Caco-2 (cell line): Measurements from ENCODE around the gene ZNF414. TPM values are rescaled to one million over a fixed set of nuclear protein-coding genes. Genes with fewer than 3 reads are reported as not detected.

Experiments
- BruUV-seq: library from RNA; stranded (reverse); fragments of 400-500 nt; replicated peaks from 2 replicates; lab custom pipeline; 2021; lab: Mats Ljungman, UMichigan
- CTCF ChIA-PET: fragments of 300-600 bp; sonication (Branson Sonifier 250); formaldehyde crosslinking; loops from one replicate; lab custom pipeline; 2022; ENCODE audit warnings: antibody characterized with exemption; lab: Charles Lee
- POLR2A ChIA-PET: fragments of 300-600 bp; sonication (Branson Sonifier 250); formaldehyde crosslinking; loops from one replicate; lab custom pipeline; 2022; ENCODE audit warnings: antibody characterized with exemption; lab: Charles Lee
- DNase-seq, 2 experiments: peaks; one replicate each; pipeline versions ENCODE4 v3.0.0 to v3.0.0-alpha.2; 2020 to 2022
- H3K27me3 ChIP-seq: replicated peaks from 2 replicates; pipeline ENCODE4 v1.6.0; 2011; ENCODE audit warnings: low read length; ENCODE audit not compliant: control insufficient read depth, insufficient read depth
- H3K36me3 ChIP-seq: 2 replicates; pipeline ENCODE4 v1.5.1; 2011; ENCODE audit warnings: low read length; ENCODE audit not compliant: control insufficient read depth, insufficient read depth
- H3K4me1 ChIP-seq: fragments of 250-450 bp; sonication (Bioruptor Pico); 2 replicates; pipeline ENCODE4 v1.5.1; 2020; ENCODE audit warnings: mild to moderate bottlenecking
- H3K4me3 ChIP-seq: 2 replicates; pipeline ENCODE4 v1.5.1; 2011; ENCODE audit warnings: low read depth, mild to moderate bottlenecking, control low read depth, low read length
- H3K9me3 ChIP-seq: fragments of 250-450 bp; sonication (Bioruptor Pico); 2 replicates; pipeline ENCODE4 v1.5.1; 2020; ENCODE audit warnings: mild to moderate bottlenecking, moderate library complexity
- H3K27ac Mint-ChIP-seq: one replicate; pipeline ENCODE4 v1.8.0; 2022; ENCODE audit warnings: mixed read lengths; ENCODE audit not compliant: unreplicated experiment
- H3K27me3 Mint-ChIP-seq: one replicate; pipeline ENCODE4 v1.8.0; 2022; ENCODE audit warnings: mixed read lengths; ENCODE audit not compliant: insufficient read depth, unreplicated experiment
- H3K36me3 Mint-ChIP-seq: one replicate; pipeline ENCODE4 v1.8.0; 2022; ENCODE audit warnings: mild to moderate bottlenecking, mixed read lengths; ENCODE audit not compliant: insufficient read depth, unreplicated experiment
- H3K4me1 Mint-ChIP-seq: one replicate; pipeline ENCODE4 v1.8.0; 2022; ENCODE audit warnings: low read depth, mixed read lengths; ENCODE audit not compliant: unreplicated experiment
- H3K4me3 Mint-ChIP-seq: one replicate; pipeline ENCODE4 v1.8.0; 2022; ENCODE audit warnings: mild to moderate bottlenecking, moderate library complexity, mixed read lengths; ENCODE audit not compliant: unreplicated experiment
- H3K9me3 Mint-ChIP-seq: one replicate; pipeline ENCODE4 v1.8.0; 2022; ENCODE audit warnings: mixed read lengths; ENCODE audit not compliant: unreplicated experiment
- intact Hi-C: fragments of 100-400 bp; cut with micrococcal nuclease; formaldehyde crosslinking; loops from one replicate; pipeline ENCODE4 v1.10.0; 2022; ENCODE audit not compliant: unreplicated experiment
- total RNA-seq: library from RNA; stranded (reverse); gene quantifications from 2 replicates; pipeline ENCODE4 v1.2.3, GENCODE V29; 2022
- TF ChIP-seq, protein P1 (sequence below), 2 experiments: fragments of 200-600 bp in 1 of 2; IDR thresholded peaks; 1 replicate in 1 of 2; 2 replicates in 1 of 2; pipeline versions ENCODE4 v1.5.1 to v1.8.0; 2011 to 2022; ENCODE audit warnings: antibody characterized with exemption in 1 of 2, control low read depth in 1 of 2, inconsistent platforms in 1 of 2, low read depth in 1 of 2, low read length in 1 of 2, mild to moderate bottlenecking in 1 of 2, moderate library complexity in 1 of 2; ENCODE audit not compliant: insufficient read depth in 1 of 2, severe bottlenecking in 1 of 2, unreplicated experiment in 1 of 2

Gene ZNF414
- total RNA-seq, 1 experiment from 2014 or later = 25.0 TPM

DNA sequence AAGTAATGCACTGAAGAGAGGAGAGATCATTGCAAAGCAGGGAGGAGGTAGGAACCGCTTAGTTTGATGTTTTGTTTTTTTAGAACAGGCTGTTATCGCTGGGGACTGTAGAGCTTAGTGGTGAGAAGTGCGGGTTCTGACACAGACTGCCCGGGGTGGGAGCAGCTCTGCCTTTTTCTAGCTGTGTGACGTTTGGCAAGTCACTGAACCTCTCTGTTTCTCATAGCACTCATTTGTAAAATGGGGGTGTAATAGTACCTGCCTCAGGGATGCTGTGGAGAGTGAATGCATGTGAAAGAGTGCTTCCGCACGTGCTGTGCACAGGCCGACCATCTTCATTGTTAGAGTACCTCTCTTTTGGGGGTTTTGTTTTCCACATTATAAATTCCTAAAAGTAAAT lies 30.8 kb downstream of the ZNF414 start:
- H3K27me3 Mint-ChIP-seq = no peaks in the 10 kb centered on the region
- BruUV-seq = no TSS peak
- H3K36me3 Mint-ChIP-seq = peaks cover 90% of the 10 kb centered on the region

DNA sequence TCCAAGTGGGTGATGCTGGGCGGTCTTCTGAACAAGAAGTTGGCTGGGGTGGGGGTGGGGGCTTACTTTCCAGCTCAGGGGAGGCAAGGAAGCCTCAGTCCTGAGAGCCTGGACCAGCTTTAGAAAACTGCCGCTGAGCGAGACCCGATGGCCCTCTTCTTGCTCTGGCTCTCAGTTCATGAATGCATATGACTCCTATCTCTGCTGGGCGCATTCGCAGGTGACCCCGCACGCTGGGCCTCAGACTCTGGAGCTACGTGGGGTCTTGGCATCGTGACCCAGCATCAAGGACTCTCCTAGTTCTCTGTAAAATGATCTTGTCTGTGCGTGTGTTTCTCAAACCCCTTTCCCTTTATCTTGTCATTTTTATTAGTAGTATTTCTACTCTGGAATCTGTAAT lies 31.3 kb downstream of the ZNF414 start:
- no peaks in the 10 kb centered on the region for H3K4me1 ChIP-seq
- TF ChIP-seq, protein P1, sequence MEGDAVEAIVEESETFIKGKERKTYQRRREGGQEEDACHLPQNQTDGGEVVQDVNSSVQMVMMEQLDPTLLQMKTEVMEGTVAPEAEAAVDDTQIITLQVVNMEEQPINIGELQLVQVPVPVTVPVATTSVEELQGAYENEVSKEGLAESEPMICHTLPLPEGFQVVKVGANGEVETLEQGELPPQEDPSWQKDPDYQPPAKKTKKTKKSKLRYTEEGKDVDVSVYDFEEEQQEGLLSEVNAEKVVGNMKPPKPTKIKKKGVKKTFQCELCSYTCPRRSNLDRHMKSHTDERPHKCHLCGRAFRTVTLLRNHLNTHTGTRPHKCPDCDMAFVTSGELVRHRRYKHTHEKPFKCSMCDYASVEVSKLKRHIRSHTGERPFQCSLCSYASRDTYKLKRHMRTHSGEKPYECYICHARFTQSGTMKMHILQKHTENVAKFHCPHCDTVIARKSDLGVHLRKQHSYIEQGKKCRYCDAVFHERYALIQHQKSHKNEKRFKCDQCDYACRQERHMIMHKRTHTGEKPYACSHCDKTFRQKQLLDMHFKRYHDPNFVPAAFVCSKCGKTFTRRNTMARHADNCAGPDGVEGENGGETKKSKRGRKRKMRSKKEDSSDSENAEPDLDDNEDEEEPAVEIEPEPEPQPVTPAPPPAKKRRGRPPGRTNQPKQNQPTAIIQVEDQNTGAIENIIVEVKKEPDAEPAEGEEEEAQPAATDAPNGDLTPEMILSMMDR (IDR thresholded peaks at IDR 0.05; ENCODE audit: insufficient read depth in 1 of 2, low read depth in 1 of 2, low read length in 1 of 2, severe bottlenecking in 1 of 2, unreplicated experiment in 1 of 2) = no peak
- CTCF ChIA-PET = no interaction called here
- Mint-ChIP-seq H3K9me3 (no peaks in the 10 kb centered on the region), H3K27ac (peak overlapping the region; percentile 20), H3K4me3 (no peak overlapping the region), H3K4me1 (peaks cover 8% of the 10 kb centered on the region), H3K27me3 (no peaks in the 10 kb centered on the region), H3K36me3 (peaks cover 90% of the 10 kb centered on the region)
- H3K36me3 ChIP-seq = peaks cover 5% of the 10 kb centered on the region
- no peaks in the 10 kb centered on the region for H3K27me3 ChIP-seq
- no peaks in the 10 kb centered on the region for H3K9me3 ChIP-seq
- POLR2A ChIA-PET = interaction anchor here (0.5 kb wide), 1 partner anchor 38 kb away, joined by 8 read pairs; no protein-coding TSS in a partner anchor
- DNase-seq = no peak
- H3K4me3 ChIP-seq = no peak overlapping the region
- intact Hi-C loops = no loop called here
- no TSS peak for BruUV-seq

More for the DNA sequence above, 30.8 kb downstream of the ZNF414 start:
- intact Hi-C loops = no loop called here
- Mint-ChIP-seq H3K9me3 (no peaks in the 10 kb centered on the region), H3K27ac (peak overlapping the region; percentile 20), H3K4me3 (no peak overlapping the region), H3K4me1 (peaks cover 8% of the 10 kb centered on the region)
- ChIA-PET POLR2A (interaction anchor here (0.5 kb wide), 1 partner anchor 39 kb away, joined by 8 read pairs; no protein-coding TSS in a partner anchor), CTCF (no interaction called here)
- Histone ChIP-seq H3K36me3 (peaks cover 5% of the 10 kb centered on the region), H3K9me3 (no peaks in the 10 kb centered on the region), H3K4me3 (no peak overlapping the region), H3K4me1 (no peaks in the 10 kb centered on the region), H3K27me3 (no peaks in the 10 kb centered on the region)
- no peak for DNase-seq
- TF ChIP-seq, protein P1 (IDR thresholded peaks at IDR 0.05; ENCODE audit: insufficient read depth in 1 of 2, low read depth in 1 of 2, low read length in 1 of 2, severe bottlenecking in 1 of 2, unreplicated experiment in 1 of 2) = no peak

DNA sequence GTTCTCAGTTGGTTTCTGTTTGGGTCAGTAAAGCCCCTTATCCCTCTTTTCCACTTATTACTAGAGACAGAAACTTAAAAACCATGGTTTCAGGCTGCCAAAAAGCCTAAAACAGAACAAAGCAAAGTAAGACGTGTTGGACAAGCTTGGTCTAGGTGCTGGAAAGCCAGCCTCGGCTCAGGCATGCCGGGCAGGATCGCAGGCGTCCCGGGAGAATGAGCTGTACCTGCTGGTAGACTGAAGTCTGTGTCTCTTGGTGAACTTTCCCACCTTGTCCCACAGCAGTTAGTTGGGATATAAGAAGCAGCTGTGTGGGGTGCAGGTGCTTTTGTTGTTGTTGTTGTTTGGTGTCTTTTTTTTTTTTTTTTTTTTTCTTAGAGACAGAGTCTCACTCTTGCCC lies 32.4 kb downstream of the ZNF414 start:
- peaks cover 5% of the 10 kb centered on the region for H3K36me3 ChIP-seq
- H3K4me3 Mint-ChIP-seq = no peak overlapping the region
- CTCF ChIA-PET = no interaction called here
- no peaks in the 10 kb centered on the region for H3K4me1 ChIP-seq
- H3K9me3 Mint-ChIP-seq = no peaks in the 10 kb centered on the region
- H3K27me3 Mint-ChIP-seq = no peaks in the 10 kb centered on the region
- no peaks in the 10 kb centered on the region for H3K27me3 ChIP-seq
- intact Hi-C loops = no loop called here
- TF ChIP-seq, protein P1 (IDR thresholded peaks at IDR 0.05; ENCODE audit: insufficient read depth in 1 of 2, low read depth in 1 of 2, low read length in 1 of 2, severe bottlenecking in 1 of 2, unreplicated experiment in 1 of 2) = no peak
- peaks cover 8% of the 10 kb centered on the region for H3K4me1 Mint-ChIP-seq
- BruUV-seq = no TSS peak
- no peaks in the 10 kb centered on the region for H3K9me3 ChIP-seq
- peak overlapping the region; percentile 71 for H3K27ac Mint-ChIP-seq
- H3K36me3 Mint-ChIP-seq = peaks cover 90% of the 10 kb centered on the region
- no peak for DNase-seq
- no peak overlapping the region for H3K4me3 ChIP-seq
- POLR2A ChIA-PET = no interaction called here
